Suppressor macrophage (primary cell): Measurements from ENCODE around the gene MRPS27.
A peak's percentile ranks its signal among the peaks of the same experiment; 100 is the strongest.

ENCODE experiments used
- DNase-seq, 4 experiments: peaks; one replicate each; pipeline ENCODE4 v3.0.0-alpha.2; 2020 to 2022
- total RNA-seq, 17 experiments: gene quantifications; one replicate each; lab custom pipeline; 2026; ENCODE audit warnings: mixed read lengths in 6 of 17, inconsistent platforms in 3 of 17; lab: John Stamatoyannopoulos, UW

The MRPS27 gene
- 15.5 to 68.8 (median 54.6) reads per million in 17 experiments for total RNA-seq

DNA sequence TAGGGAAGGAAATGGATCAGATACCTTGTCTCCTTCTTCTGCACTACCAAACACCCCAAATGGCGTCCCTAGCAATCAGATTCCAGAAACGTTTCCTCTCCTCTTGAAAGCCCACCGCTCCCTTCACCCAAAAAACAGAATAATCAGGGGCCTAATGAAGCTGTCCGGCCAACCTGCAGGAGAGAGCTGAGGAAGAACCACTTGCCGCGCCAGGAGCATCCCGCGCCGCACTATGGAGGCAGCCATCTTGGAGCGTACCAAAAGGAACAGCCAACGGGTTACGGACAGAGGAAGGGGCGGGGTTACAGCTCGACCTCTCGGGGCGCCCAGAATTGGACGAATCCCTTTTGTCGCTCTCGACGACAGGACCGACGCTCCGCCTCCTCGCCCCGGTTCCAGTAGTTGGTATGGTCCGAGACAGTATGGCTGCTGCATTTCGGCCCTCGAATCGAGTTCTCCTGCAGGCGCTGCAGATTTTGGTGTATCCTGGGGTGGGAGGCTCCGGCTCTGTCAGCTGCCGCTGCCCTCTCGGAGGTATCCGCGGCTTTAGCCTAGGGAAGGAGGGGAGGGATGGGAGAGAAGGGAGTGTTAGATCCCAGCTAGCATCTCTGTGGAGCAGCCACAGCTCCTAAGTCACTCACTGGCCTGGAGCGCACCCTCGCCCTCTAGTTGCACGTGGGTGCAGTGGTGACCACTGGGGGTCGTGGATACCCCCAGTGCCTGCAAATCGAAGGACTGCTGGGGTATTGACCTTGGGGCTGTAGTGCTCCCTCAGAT lies at the start of gene MRPS27, which contains the start of gene PTCD2:
Gene MRPS27, minus strand, starts transcription at position 265 of the 777 bp plus-strand sequence. Its CDS starts 19 bp downstream, at position 246.
Gene PTCD2, plus strand, starts transcription at position 398 of the 777 bp plus-strand sequence. Its CDS starts 10 bp downstream, at position 408.
- peak; percentile 97 to 99 (median 98) for DNase-seq

DNA sequence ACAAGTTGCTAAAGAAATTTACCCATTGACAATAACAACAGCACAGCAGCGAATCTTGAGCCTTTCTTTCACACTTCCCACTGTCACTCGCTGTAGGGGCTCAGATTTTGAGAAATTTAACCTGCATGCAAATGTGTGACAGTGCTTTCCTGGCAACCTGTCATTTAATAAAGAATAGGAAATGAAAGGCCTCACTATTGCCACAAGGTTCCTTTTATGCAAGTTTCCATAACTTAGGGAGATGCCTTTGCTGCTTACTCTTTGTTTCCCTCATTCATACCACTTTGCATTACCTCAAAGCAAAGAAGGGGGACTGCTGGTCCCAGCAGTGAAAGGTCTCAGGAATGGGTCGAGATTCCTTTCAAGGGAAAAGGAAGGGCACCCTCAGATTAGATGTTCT lies 49.7 kb upstream of the MRPS27 start:
- no peak for DNase-seq

DNA sequence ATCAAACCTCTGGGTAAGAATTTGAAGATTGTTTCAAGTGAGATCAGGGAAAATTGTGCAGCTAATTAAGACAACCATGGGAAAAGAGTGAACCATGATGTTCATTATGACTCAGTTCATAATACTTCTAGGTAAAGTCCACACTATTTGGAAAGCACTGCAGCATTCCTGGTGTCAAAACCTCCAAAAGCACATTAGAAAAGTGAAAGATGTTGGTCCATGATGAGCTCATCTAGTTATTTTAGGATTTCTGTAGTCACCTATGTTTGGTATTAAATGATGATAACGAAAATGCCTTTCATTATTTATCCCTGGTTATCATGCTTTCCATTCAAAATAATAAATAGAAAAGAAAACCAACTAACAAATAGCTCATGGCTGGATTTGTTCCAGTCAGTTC lies 49.3 kb upstream of the MRPS27 start:
- no peak for DNase-seq

DNA sequence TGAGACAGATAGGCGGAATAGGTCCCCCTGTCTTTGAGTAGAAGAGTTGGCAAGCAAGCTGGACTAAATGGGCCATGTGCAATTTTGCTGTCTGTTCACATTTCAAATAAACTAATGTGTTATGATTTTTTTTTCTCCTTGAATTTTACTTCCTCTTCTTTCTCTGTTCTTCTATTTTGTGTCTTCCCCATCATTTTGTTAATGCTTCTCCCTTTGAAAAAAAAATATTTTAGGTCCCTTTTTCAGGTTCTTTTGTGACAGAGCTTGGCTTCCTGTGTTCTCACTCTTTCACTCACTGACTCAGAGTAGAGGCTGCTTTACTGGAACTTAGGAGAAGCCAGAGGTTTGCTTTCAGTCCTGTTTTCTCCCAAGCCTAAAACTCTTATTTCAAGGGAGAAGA lies 48.2 kb upstream of the MRPS27 start:
- DNase-seq: peak in 2 of 4 experiments; percentile 54 to 56

DNA sequence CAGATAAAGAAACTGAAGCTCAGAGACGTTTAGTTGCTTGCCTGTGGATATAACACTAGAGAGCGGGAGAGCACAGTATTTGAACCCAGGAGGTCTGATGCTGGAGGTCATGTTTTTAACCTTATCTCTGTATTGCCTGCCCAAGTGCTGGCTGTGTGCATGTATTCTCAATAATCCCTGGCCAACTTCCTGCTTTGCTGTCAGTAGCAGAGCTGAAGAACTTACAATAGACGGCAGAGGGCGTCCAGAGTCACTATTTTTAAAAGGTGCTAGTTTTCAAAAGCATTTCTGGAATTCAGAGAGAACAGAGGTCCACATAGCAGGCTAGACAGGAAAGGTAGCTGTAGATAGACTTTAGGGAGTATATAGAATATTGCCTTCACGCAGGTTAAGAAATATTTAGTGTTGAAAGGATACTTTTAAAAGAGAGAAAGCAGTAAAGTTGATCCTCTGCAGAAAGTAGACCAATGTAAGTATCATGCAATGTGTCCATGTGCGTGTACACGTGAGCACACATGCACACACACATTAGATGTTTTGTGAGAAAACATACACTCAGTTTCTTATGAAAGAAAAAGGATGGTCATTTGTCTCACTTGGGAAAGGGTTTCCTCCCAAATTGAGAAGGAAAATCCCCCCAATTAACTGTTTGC lies 46.4 kb upstream of the MRPS27 start:
- DNase-seq: peak; percentile 78 to 91 (median 84)

DNA sequence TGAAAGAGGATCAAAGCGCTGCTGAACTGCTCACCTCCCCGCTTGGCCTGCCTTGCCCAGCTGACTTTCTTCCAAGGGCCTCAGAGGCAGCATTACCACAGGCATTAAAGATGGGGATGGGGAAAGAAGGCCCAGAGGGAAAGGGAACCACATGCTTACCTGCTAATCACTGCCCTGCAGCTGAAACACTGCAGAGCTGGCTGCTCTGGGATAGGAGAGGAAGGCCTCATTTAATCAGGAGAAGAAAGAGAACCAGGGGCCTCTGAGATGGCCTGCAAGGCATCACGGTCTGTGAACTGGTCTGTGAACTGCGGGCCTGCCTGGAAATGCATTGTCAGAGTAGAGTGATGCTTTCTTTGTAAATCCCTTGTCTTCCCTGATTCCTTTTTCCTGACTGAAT lies 44.9 kb upstream of the MRPS27 start:
- DNase-seq: no peak

DNA sequence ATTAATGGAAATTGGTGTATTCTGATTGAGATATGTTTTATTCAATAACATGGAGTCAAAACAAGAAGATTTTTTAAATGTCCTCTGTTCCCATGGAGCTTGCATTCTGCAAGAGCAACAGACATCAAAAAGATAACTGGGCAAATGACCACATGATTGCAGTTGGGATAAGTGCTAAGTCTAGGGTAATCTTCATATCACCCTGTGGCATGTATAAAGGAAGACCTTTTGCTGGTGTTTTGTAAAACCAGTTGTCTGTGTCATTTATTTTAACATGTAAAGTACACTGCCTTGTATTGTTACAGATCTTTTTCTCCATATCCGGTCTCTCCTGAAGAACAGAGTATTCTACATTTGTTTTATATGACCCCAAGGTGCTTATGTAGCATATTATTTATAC lies 44.1 kb upstream of the MRPS27 start:
- no peak for DNase-seq

DNA sequence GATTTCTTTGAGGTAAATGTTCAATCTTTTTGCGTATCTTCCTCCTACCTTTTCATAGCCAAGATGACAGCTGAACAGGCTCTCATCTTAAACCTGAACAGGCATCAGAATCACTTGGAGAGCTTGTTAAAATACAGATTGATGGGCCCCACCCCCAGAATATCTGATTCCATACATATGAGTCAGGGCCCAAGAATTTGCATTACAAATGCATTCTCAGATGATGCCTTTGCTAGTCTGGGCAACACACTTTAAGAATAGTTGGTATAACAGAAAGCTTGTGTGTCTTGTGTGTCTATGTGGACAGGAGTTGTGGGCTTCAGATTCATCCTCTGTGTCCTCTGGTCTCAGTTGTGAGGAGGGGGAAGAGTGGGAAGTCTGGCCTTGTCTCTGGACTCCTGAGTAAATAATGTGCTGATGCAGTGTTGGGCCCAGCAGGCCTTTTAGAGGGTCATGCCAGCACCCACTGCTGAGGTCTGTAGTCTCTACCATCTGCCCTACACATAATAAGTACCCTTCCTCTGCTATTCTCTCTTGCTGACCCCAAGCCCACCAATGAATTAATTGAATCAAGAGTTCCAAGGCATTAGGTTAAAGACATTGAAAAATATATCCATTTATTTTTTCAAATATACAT lies 43.2 kb upstream of the MRPS27 start:
- DNase-seq: no peak

DNA sequence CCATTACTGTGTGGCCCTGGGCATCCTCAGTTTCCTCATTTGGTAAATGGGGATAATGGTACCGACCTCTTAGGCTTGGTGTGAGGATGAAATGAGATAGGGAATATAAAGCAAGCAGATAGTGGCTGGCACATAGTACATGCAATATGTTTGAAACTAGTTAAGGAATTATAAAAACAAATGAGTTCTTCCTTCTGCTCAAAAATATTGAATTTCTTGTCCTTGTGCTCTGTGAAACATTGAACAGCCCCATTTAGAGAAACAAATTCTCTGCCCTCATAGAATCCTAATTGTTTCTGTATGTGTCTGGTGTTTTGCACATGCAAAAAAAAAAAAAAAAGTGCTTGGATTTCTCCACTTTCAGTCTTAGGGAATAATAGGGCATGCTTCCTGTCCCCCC lies 39.8 kb upstream of the MRPS27 start:
- no peak for DNase-seq

DNA sequence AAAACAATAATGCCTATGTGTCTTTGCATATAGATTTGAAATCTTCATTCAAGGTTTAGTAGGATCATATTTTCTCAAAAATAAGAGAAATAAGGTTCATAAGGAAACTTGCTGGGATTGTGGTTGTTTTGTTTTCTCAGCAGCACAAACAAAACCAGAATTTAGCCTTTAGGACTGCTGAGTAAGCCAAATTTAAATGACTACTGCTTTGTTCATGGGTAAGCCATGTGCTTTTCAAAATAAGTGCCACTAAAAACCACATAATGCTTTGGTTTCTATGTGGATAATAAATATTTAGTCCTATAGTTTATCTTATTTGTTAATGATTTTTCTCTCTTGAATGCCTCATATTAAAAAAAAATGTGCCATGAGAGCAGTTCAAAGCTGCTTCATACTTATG lies 38.9 kb upstream of the MRPS27 start:
- DNase-seq: no peak

DNA sequence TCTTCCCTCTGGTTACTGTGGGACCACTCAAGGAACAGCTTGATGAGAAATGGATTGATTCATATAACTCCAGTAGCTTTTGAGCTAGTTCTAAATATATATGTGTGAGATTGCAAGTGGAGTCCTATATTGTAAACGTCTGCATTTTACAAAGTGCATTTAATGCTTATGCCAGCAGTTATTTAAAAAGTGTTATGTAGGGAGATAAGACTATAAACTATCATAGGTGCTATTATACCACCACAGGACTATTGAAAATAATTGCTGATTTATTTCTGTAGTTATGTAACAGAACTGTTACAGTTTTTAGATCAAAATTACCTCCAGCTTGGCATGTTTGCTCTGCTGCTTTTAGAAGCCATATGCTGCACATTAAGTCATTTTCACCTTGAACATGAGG lies 36.3 kb upstream of the MRPS27 start:
- no peak for DNase-seq

DNA sequence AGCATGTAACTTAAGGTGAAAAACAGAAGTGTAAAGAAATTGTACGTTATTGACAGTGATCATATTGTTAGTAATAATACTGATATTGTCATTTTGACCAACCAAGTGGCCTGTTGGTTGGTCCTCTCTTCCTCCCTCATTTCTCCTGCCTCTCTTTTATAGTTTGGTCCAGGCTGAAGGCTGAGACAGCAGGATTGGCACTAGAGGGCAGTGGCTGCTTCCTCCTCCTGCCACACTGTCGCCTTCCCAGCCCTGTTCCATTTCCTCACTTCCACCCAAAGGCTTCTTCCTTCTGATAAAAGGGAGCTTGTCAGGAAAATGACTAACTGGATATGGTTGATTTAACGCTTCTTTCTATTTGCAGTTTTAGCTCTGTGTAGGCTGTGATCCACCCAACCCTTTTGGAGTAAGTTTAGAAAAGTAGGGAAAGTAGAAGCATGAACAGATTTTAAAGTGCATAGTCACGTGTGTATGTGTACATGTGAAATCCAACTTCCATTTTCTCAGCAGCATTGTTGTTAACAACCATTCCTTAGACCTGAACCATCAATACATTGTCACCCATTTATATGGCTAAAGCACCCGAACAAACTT lies 35.8 kb upstream of the MRPS27 start:
- DNase-seq: peak; percentile 15 to 62 (median 51)

DNA sequence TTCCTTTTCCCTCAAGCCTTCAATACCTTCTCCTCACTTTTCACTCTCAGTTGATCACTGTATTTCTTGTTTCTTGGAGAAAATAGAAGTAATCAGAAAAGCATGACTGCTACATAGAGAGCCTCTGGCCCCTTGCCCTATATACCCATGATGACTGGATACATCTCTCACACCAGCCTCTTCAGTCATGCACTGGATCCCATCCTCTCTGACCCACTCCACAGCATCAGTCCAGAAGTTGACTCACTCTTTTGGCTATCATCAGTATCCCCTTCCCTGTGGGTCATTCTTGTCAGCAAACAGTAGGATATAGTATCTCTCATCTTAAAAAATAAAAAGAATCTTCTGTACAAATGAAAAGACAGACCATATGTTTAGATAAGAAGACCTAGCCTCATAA lies 33.0 kb upstream of the MRPS27 start:
- DNase-seq: no peak

DNA sequence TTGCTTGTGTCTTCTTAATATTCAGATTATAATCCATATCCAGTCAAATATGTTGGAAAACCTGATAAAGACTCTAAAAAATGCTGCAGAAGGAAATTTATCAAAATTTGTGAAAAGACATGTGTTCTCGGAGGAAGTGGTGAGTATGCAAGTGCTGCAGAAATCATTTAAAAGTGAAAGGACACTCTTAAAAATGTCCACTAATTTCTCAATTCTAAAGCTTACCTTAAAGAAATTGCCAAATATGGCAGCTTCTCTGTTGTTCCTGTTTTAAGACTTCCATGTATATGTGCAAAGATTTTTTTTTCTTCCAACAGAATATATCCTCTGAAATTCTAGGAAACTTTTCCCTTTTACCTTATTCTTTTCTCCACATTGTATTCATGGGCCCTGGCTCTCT lies 32.6 kb upstream of the MRPS27 start:
- peak in 2 of 4 experiments; percentile 35 to 40 for DNase-seq

DNA sequence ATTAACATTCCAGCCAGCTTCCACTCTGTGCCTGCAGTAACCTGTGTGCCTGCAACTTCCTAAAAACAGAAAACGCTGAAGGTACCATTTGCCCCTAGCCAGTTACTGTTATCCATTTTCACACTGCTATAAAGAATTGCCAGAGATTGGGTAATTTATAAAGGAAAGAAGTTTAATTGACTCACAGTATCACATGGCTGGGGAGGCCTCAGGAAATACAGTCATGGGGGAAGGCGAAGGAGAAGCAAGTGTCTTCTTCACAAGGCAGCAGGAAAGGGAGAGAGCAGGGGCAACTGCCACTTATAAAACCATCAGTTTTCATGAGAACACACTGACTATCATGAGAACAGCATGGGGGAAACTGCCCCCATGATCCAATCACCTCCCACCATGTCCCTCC lies 31.3 kb upstream of the MRPS27 start:
- peak in 1 of 4 experiments; percentile 14 for DNase-seq

DNA sequence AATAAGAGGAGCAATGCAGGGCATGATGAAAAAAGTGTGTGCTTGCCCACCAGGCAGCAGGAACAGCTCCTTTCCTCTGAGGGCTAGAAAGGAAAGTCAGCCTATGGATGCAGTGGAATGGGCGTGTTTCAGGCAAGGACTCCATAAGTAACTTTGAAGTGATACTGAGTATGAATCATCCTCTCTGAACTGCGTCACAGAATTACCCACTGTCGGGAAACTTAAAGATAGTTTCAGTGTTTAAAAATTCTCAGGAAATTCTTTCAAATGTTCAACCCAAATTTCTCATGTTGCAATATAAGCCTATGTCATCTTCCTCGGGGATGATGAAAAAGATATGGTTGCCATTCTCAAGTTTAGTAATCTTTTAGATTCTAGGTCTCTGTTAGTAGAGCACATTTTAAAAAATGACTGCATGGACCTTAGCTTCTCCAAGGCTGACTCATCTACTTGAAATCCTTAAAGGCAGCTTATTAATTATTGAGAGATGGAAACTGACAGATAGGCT lies 27.8 kb upstream of the MRPS27 start:
- DNase-seq: peak in 3 of 4 experiments; percentile 18 to 52 (median 29)

DNA sequence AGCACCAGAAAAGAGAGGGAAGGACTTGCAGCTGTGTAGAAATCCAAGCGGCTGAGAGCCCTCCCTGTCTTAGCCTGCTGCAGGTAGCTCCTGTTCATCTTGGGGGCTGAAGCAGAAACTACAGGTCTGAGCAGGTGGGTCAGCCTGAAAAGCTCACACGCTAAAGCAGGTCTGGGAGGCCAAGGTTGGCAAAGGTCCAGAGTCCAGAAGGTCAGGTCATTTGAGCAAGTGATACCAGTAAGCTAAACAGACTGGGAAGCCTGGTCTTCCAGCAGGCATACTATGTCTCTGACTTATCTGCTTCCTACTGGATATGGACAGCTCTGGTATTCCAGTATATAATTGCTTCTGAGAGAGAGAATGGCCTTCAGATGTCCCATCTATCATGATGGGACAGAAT lies 26.4 kb upstream of the MRPS27 start:
- DNase-seq: no peak

DNA sequence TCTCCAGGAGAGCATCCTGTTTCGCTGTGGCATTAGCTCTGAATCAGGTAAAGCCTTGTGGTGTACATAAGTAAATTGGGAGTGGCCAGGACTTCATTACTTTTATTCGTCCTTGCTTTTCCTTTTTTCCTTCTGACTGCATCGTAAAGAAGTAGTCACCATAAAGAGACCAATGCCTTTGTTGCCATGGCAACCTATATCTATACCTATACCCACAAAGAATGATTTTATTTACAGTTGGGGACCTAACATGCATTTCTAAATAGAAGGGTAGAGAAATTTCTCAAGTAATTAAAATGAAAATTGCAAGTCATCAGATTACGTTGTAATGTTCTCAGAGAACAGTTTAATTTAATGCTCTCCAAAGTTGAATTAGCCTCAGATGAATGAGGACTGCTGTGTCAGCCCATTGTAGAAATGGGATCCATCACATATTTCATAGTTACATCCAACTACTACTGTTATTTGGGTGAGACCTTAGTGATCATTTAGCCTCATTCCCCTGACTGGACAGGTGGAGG lies 18.7 kb upstream of the MRPS27 start:
- DNase-seq: no peak

DNA sequence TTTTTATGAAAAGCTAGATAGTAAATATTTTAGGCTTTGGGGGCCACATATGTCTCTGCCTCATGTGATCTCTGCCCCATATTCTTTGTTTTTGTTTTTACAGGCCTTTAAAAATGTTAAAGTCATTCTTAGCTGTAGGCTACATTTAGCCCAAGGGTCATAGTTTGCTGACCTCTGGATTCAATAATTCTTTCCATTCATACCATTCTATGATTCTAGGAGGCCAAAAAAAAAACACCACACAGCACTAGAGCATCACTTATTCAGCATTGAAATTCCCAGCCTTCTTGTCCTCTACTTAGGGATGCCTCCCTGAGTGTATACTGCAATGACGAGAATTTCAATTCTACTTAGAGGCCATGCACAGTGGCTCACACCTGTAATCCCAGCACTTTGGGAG lies 17.1 kb upstream of the MRPS27 start:
- DNase-seq: no peak

DNA sequence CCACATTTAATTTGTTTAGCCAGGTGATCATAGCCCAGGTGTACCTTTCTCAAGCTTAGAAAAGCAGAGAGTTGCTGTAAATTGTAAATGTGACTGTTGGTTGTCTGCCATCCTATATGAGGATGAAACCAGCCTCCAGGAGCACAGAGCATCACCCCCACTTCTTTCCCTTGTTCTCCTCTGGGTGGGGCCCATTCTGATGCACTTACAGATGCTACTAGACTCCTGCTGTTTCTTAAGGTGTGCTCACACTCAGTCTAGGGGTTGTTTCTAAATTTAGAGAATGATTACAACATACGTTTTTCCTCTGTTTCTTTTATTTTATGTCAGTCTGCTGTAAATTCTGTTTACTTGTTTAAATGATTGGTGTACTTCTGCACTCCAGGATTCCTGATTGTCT lies 10.7 kb upstream of the MRPS27 start:
- no peak for DNase-seq

DNA sequence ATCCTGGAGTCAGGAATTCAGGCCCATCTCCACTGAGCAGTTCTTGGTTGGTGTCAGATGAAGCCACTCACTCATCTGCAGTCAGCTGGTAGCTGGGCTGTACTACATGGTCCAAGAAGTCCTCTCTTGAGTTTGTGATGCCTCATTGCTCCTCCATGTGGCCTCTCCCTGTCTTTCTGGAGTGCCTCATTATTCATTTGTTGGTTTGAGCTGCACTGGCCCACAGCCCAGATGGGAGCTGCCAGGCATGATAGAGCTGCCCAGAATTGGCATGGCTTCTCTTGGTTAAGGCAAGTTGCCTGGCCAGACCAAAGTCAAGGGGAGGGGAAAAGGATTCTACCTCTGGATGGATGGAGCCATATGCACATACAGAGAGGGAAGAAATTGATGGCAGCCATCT lies 8.1 kb upstream of the MRPS27 start:
- DNase-seq: no peak

DNA sequence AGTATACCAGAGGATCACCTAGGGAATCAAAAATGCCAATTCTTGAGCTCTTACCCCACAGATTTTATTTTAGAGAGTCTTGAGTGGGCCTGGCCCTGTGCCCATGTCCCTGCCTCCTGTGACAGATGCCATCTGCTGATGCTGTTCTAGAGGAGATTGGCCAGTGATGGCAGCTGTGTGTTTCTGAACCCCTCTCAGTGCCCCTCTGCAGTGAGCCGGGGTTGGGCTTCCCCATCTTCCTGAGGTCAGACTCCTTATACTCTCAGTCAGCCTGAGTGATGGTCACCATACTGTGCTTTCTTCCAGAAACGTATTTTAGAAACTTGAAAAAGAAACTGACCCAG lies 6.2 kb upstream of the MRPS27 start:
- DNase-seq: no peak
